Spleen (tissue), 7 donors: ENCODE data around the gene DAPK1.

ENCODE experiments used
- POLR2A ChIP-seq, 3 donors: fragments of 450-650 bp; IDR thresholded peaks; one replicate each; pipeline ENCODE4 v1.5.1; 2017; ENCODE audit warnings: antibody characterized with exemption in 3 of 3, mild to moderate bottlenecking in 1 of 3
- POLR2AphosphoS5 ChIP-seq, 3 donors: sonication (generic); formaldehyde crosslinking; IDR thresholded peaks; one replicate each; pipeline ENCODE4 v1.5.1; 2017; ENCODE audit warnings: antibody characterized with exemption in 3 of 3
- TF ChIP-seq, protein P1 (sequence below), 11 experiments: fragments of 200-600 bp in 7 of 11; fragments of 450-650 bp in 4 of 11; sonication (generic) in 4 of 11; IDR thresholded peaks in 8 of 11; conservative IDR thresholded peaks in 3 of 11; 1 replicate in 7 of 11; 2 replicates in 4 of 11; pipeline versions ENCODE4 v1.4.0 to v1.8.0; 2016 to 2021; ENCODE audit warnings: antibody characterized with exemption in 11 of 11, inconsistent platforms in 4 of 11, mild to moderate bottlenecking in 1 of 11
- donor health status: DM: no; HTN: no; CAD: no; lungs with moderate emphysema.
- donor health status: DM: no; HTN: no; CAD: no.
- donor health status: DM: no; HTN: no; CAD: no.

DNA sequence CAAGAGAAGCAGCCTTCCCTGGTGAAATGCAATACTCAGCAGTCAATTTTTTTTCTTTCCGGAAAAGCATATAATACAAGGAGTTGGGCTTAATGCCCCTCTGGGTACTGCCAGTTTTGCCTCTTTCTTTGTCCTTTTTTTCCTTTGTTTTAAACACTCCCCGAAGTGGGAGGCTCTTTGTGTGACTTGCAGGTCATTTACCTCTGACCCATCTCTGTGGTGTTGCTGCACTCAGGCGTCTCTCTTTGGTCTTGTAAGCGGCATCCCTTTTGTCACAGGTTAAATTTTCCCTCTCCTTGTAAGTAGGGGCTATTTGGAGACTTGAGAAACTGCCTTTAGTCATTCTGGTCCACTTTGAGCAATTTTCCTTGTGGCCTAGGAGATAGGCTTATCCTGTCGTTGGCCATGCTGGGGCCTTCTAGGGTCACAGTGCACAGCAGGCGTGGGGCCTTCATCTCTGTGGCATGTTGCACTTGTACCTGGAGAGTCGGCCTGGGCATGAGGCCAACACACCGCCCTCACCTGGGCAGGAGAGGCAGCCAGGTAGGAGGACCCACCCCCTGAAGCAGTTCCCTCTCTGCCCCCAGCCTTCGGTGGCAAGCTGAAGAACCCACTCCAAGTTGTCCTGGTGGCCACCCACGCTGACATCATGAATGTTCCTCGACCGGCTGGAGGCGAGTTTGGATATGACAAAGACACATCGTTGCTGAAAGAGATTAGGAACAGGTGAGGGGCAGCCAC lies 200.6 kb downstream of the DAPK1 start:
- TF ChIP-seq, protein P1, sequence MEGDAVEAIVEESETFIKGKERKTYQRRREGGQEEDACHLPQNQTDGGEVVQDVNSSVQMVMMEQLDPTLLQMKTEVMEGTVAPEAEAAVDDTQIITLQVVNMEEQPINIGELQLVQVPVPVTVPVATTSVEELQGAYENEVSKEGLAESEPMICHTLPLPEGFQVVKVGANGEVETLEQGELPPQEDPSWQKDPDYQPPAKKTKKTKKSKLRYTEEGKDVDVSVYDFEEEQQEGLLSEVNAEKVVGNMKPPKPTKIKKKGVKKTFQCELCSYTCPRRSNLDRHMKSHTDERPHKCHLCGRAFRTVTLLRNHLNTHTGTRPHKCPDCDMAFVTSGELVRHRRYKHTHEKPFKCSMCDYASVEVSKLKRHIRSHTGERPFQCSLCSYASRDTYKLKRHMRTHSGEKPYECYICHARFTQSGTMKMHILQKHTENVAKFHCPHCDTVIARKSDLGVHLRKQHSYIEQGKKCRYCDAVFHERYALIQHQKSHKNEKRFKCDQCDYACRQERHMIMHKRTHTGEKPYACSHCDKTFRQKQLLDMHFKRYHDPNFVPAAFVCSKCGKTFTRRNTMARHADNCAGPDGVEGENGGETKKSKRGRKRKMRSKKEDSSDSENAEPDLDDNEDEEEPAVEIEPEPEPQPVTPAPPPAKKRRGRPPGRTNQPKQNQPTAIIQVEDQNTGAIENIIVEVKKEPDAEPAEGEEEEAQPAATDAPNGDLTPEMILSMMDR (IDR thresholded peaks at IDR 0.05 in 8 of 11, conservative IDR thresholded peaks at IDR 0.05 in 3 of 11) = no peak
- TF ChIP-seq POLR2A (IDR thresholded peaks at IDR 0.05) (no peak), POLR2AphosphoS5 (IDR thresholded peaks at IDR 0.05) (no peak)
